ENCODE measurements around the gene PLOD1. TPM values are rescaled to one million over a fixed set of nuclear protein-coding genes. Genes with fewer than 3 reads are reported as not detected.

The PLOD1 gene
- total and polyA plus RNA-seq, 2 of the 13 experiments (the other 11 are each of a cell fraction or from before 2014, with no cell fraction given): 70.1 to 318 TPM

DNA sequence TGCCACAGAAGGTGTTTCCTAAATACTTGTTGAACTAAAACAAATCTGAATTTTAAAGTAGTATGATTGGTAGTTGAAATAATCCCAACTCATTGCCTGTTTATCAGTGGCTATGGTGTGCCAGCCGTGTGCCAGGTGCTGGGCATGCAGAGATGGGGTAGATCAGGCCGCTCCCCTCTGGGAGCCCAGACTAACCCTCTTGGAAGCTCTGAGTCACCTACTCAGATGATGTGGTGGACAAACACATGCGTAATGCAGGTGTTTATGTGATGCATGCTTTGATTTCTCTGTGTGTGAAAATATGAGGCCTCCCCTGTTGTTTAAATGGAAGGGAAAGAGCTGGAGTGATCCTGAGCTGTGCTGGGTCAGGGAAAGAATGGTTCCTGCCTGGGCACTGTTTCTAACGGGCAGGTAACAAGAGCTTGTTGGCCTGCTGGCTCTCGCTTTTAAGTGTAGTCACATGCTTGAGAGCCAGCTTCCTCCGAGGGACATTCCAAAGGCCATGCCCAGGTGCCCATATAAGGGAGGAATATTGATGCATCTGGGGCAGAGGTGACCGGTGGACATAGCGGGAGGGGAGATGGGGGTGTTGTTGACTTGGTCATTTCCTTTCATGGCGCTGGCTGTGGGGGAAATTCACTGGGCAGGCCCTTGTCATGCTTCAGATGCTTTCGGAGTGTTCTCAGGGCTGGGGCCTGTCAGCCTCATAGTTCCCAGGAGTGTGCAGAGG is 56.0 kb downstream of the PLOD1 start (continued):
- TF ChIP-seq, protein P1, sequence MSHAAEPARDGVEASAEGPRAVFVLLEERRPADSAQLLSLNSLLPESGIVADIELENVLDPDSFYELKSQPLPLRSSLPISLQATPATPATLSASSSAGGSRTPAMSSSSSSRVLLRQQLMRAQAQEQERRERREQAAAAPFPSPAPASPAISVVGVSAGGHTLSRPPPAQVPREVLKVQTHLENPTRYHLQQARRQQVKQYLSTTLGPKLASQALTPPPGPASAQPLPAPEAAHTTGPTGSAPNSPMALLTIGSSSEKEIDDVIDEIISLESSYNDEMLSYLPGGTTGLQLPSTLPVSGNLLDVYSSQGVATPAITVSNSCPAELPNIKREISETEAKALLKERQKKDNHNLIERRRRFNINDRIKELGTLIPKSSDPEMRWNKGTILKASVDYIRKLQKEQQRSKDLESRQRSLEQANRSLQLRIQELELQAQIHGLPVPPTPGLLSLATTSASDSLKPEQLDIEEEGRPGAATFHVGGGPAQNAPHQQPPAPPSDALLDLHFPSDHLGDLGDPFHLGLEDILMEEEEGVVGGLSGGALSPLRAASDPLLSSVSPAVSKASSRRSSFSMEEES (CRISPR knock-in tag; IDR thresholded peaks at IDR 0.05): peak; percentile 65; the same call in 1 of the 2 replicates
- TF ChIP-seq MED1 (CRISPR knock-in tag; IDR thresholded peaks at IDR 0.05) (peak; percentile 74), SRF (IDR thresholded peaks at IDR 0.05; ENCODE audit: low read depth, low read length) (peak; percentile 96), YY1 (IDR thresholded peaks at IDR 0.05; ENCODE audit: insufficient read depth, insufficient replicate concordance, low read depth, low read length) (peak; percentile 26), ZFX (CRISPR knock-in tag; IDR thresholded peaks at IDR 0.05; ENCODE audit: low read depth) (peak; percentile 43; the same call in 1 of the 2 replicates), JDP2 (CRISPR knock-in tag; IDR thresholded peaks at IDR 0.05; ENCODE audit: borderline replicate concordance) (no peak)
- TF ChIP-seq, protein P2, sequence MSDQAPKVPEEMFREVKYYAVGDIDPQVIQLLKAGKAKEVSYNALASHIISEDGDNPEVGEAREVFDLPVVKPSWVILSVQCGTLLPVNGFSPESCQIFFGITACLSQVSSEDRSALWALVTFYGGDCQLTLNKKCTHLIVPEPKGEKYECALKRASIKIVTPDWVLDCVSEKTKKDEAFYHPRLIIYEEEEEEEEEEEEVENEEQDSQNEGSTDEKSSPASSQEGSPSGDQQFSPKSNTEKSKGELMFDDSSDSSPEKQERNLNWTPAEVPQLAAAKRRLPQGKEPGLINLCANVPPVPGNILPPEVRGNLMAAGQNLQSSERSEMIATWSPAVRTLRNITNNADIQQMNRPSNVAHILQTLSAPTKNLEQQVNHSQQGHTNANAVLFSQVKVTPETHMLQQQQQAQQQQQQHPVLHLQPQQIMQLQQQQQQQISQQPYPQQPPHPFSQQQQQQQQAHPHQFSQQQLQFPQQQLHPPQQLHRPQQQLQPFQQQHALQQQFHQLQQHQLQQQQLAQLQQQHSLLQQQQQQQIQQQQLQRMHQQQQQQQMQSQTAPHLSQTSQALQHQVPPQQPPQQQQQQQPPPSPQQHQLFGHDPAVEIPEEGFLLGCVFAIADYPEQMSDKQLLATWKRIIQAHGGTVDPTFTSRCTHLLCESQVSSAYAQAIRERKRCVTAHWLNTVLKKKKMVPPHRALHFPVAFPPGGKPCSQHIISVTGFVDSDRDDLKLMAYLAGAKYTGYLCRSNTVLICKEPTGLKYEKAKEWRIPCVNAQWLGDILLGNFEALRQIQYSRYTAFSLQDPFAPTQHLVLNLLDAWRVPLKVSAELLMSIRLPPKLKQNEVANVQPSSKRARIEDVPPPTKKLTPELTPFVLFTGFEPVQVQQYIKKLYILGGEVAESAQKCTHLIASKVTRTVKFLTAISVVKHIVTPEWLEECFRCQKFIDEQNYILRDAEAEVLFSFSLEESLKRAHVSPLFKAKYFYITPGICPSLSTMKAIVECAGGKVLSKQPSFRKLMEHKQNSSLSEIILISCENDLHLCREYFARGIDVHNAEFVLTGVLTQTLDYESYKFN (CRISPR knock-in tag; conservative IDR thresholded peaks at IDR 0.05): peak; percentile 85
- TF ChIP-seq, protein P3, sequence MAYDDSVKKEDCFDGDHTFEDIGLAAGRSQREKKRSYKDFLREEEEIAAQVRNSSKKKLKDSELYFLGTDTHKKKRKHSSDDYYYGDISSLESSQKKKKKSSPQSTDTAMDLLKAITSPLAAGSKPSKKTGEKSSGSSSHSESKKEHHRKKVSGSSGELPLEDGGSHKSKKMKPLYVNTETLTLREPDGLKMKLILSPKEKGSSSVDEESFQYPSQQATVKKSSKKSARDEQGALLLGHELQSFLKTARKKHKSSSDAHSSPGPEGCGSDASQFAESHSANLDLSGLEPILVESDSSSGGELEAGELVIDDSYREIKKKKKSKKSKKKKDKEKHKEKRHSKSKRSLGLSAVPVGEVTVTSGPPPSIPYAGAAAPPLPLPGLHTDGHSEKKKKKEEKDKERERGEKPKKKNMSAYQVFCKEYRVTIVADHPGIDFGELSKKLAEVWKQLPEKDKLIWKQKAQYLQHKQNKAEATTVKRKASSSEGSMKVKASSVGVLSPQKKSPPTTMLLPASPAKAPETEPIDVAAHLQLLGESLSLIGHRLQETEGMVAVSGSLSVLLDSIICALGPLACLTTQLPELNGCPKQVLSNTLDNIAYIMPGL (CRISPR knock-in tag; IDR thresholded peaks at IDR 0.05; ENCODE audit: borderline replicate concordance in 1 of 2, low read depth in 1 of 2): 0 out of 4 replicates have a peak, but pooled peaks of 1 of the 2 experiments have one; percentile 33
- TF ChIP-seq, protein P4, sequence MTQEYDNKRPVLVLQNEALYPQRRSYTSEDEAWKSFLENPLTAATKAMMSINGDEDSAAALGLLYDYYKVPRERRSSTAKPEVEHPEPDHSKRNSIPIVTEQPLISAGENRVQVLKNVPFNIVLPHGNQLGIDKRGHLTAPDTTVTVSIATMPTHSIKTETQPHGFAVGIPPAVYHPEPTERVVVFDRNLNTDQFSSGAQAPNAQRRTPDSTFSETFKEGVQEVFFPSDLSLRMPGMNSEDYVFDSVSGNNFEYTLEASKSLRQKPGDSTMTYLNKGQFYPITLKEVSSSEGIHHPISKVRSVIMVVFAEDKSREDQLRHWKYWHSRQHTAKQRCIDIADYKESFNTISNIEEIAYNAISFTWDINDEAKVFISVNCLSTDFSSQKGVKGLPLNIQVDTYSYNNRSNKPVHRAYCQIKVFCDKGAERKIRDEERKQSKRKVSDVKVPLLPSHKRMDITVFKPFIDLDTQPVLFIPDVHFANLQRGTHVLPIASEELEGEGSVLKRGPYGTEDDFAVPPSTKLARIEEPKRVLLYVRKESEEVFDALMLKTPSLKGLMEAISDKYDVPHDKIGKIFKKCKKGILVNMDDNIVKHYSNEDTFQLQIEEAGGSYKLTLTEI (CRISPR knock-in tag; conservative IDR thresholded peaks at IDR 0.05): no peak
- TF ChIP-seq, protein P5, sequence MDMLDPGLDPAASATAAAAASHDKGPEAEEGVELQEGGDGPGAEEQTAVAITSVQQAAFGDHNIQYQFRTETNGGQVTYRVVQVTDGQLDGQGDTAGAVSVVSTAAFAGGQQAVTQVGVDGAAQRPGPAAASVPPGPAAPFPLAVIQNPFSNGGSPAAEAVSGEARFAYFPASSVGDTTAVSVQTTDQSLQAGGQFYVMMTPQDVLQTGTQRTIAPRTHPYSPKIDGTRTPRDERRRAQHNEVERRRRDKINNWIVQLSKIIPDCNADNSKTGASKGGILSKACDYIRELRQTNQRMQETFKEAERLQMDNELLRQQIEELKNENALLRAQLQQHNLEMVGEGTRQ (IDR thresholded peaks at IDR 0.05; ENCODE audit: low read depth, low read length): no peak
- TF ChIP-seq, protein P5 (CRISPR knock-in tag; IDR thresholded peaks at IDR 0.05; ENCODE audit: borderline replicate concordance): peak; percentile 65; the same call in 1 of the 2 replicates
